SK-N-SH (cell line): ENCODE results near the gene NUP58. TPM values are rescaled to one million over a fixed set of nuclear protein-coding genes. Genes with fewer than 3 reads are reported as not detected.

Source experiments
- CTCF ChIA-PET: fragments of 300-600, 350-600 bp; formaldehyde crosslinking; extraction: SDS; loops from one replicate; lab custom pipeline; 2021; lab: Yijun Ruan, JAX
- POLR2A ChIA-PET: fragments of 350-600 bp; sonication (Branson Sonifier 250); formaldehyde crosslinking; extraction: SDS; loops from one replicate; lab custom pipeline; 2020; ENCODE audit warnings: antibody characterized with exemption, inconsistent platforms; lab: Yijun Ruan, JAX
- DNase-seq: peaks from one replicate; pipeline ENCODE4 v3.0.0; 2012
- H2AFZ ChIP-seq: fragments of 200-600 bp; sonication (generic); 2 replicates; pipeline ENCODE4 v1.8.1; 2016; ENCODE audit warnings: antibody characterized with exemption, mild to moderate bottlenecking, low read depth
- H3F3A ChIP-seq: fragments of 200-600 bp; sonication (generic); replicated peaks from 2 replicates; pipeline ENCODE3; 2016; ENCODE audit warnings: antibody characterized with exemption, mild to moderate bottlenecking; ENCODE audit not compliant: insufficient read depth
- H3K27ac ChIP-seq, 2 experiments: fragments of 200-500 bp in 1 of 2; fragments of 200-600 bp in 1 of 2; sonication (Bioruptor generic) in 1 of 2; sonication (generic), shearing (Covaris generic) in 1 of 2; 2 replicates each; pipeline versions ENCODE4 v1.5.1 to v1.6.1; 2014 to 2016; ENCODE audit warnings: low read depth in 2 of 2, inconsistent platforms in 1 of 2, low read length in 1 of 2, mild to moderate bottlenecking in 1 of 2, mixed read lengths in 1 of 2
- H3K27me3 ChIP-seq: fragments of 200-600 bp; sonication (generic), shearing (Covaris generic); 2 replicates; pipeline ENCODE4 v1.6.1; 2016; ENCODE audit warnings: mixed run types; ENCODE audit not compliant: insufficient read depth
- H3K36me3 ChIP-seq, 2 experiments: fragments of 200-500 bp in 1 of 2; fragments of 200-600 bp in 1 of 2; sonication (Bioruptor generic) in 1 of 2; sonication (generic) in 1 of 2; replicated peaks in 1 of 2; 2 replicates each; pipeline versions ENCODE3 to v1.5.1; 2014 to 2016; ENCODE audit warnings: low read length in 1 of 2, mild to moderate bottlenecking in 1 of 2; ENCODE audit not compliant: insufficient read depth in 2 of 2, control insufficient read depth in 1 of 2
- H3K4me1 ChIP-seq, 2 experiments: fragments of 200-500 bp in 1 of 2; fragments of 200-600 bp in 1 of 2; sonication (Bioruptor generic) in 1 of 2; sonication (generic), shearing (Covaris generic) in 1 of 2; 2 replicates each; pipeline versions ENCODE4 v1.5.1 to v1.6.1; 2014 to 2016; ENCODE audit warnings: low read depth in 1 of 2, low read length in 1 of 2, mixed run types in 1 of 2; ENCODE audit not compliant: insufficient read depth in 2 of 2, control insufficient read depth in 1 of 2
- H3K4me2 ChIP-seq: fragments of 200-600 bp; sonication (generic), shearing (Covaris generic); 2 replicates; pipeline ENCODE4 v1.6.1; 2017; ENCODE audit warnings: mixed run types
- H3K4me3 ChIP-seq, 2 experiments: fragments of 200-500 bp in 1 of 2; fragments of 200-600 bp in 1 of 2; sonication (Bioruptor generic) in 1 of 2; sonication (generic), shearing (Covaris generic) in 1 of 2; 2 replicates each; pipeline versions ENCODE4 v1.5.1 to v1.8.1; 2014 to 2016; ENCODE audit warnings: low read depth in 2 of 2, inconsistent platforms in 1 of 2, low read length in 1 of 2, mild to moderate bottlenecking in 1 of 2, mixed read lengths in 1 of 2, moderate library complexity in 1 of 2
- H3K79me2 ChIP-seq: fragments of 200-600 bp; sonication (generic); 2 replicates; pipeline ENCODE4 v1.8.1; 2017; ENCODE audit warnings: mild to moderate bottlenecking; ENCODE audit not compliant: insufficient read depth
- H3K9ac ChIP-seq: fragments of 200-600 bp; sonication (generic); 2 replicates; pipeline ENCODE4 v1.6.1; 2017; ENCODE audit warnings: mixed run types
- H3K9me2 ChIP-seq: fragments of 200-600 bp; sonication (generic); 2 replicates; pipeline ENCODE4 v1.6.1; 2017; ENCODE audit warnings: mixed run types
- H3K9me3 ChIP-seq: fragments of 200-600 bp; sonication (generic); 2 replicates; pipeline ENCODE4 v1.6.1; 2017; ENCODE audit warnings: mixed run types, mild to moderate bottlenecking, moderate library complexity
- H4K20me1 ChIP-seq: fragments of 200-600 bp; sonication (generic); 2 replicates; pipeline ENCODE4 v1.6.1; 2017; ENCODE audit warnings: mild to moderate bottlenecking, mixed run types; ENCODE audit not compliant: insufficient read depth
- FOXJ3 ChIP-seq: sonication (generic); formaldehyde crosslinking; IDR thresholded peaks from 2 replicates; pipeline ENCODE4 v1.5.1; 2020; ENCODE audit warnings: mild to moderate bottlenecking, missing genetic modification reagents
- FOXM1 ChIP-seq: IDR thresholded peaks from 2 replicates; pipeline ENCODE4 v1.4.0; 2012; ENCODE audit warnings: low read depth, mild to moderate bottlenecking
- JUND ChIP-seq: IDR thresholded peaks from 2 replicates; pipeline ENCODE4 v1.4.0; 2012
- MEF2A ChIP-seq: IDR thresholded peaks from 2 replicates; pipeline ENCODE4 v1.4.0; 2012; ENCODE audit warnings: low read depth, borderline replicate concordance
- NRF1 ChIP-seq: IDR thresholded peaks from 2 replicates; pipeline ENCODE4 v1.6.1; 2012; ENCODE audit warnings: low read depth, mild to moderate bottlenecking, low read length
- RCOR1 ChIP-seq: fragments of 150-350 bp; IDR thresholded peaks from 2 replicates; pipeline ENCODE4 v1.6.1; 2017; ENCODE audit warnings: antibody characterized with exemption, low read length
- RFX5 ChIP-seq: IDR thresholded peaks from 2 replicates; pipeline ENCODE4 v1.6.1; 2012; ENCODE audit warnings: mild to moderate bottlenecking, improper control_type of control experiment, low read length
- TEAD4 ChIP-seq: IDR thresholded peaks from 2 replicates; pipeline ENCODE4 v1.4.0; 2012; ENCODE audit warnings: mild to moderate bottlenecking, borderline replicate concordance; ENCODE audit not compliant: insufficient read depth
- YY1 ChIP-seq: IDR thresholded peaks from 2 replicates; pipeline ENCODE4 v1.4.0; 2012; ENCODE audit warnings: low read depth, mild to moderate bottlenecking
- WGBS: methylation state at CpG from one replicate; pipeline ENCODE4 v1.1.6; 2017; ENCODE audit warnings: low lambda C conversion rate; 5-methylcytosine and 5-hydroxymethylcytosine counted together
- polyA plus RNA-seq, 3 experiments: library from polyadenylated mRNA; depleted of rRNA; stranded (reverse); fragments of >200 nt; gene quantifications; 2 replicates each; pipeline ENCODE4 v1.2.3, GENCODE V29; 2012
- TF ChIP-seq, protein P1 (sequence below): IDR thresholded peaks from 2 replicates; pipeline ENCODE4 v1.4.0; 2012; ENCODE audit warnings: low read depth, borderline replicate concordance
- TF ChIP-seq, protein P2 (sequence below): IDR thresholded peaks from 2 replicates; pipeline ENCODE4; 2012
- TF ChIP-seq, protein P3 (sequence below): IDR thresholded peaks from 2 replicates; pipeline ENCODE4 v1.6.1; 2012; ENCODE audit warnings: mild to moderate bottlenecking, low read depth, low read length, moderate library complexity
- TF ChIP-seq, protein P4 (sequence below): IDR thresholded peaks from 2 replicates; pipeline ENCODE4 v1.4.0; 2012; ENCODE audit warnings: low read depth
- TF ChIP-seq, protein P5 (sequence below): fragments of 150-350 bp; IDR thresholded peaks from 2 replicates; pipeline ENCODE4 v1.6.1; 2017; ENCODE audit warnings: antibody characterized with exemption, low read length, low read depth, borderline replicate concordance
- TF ChIP-seq, protein P6 (sequence below): fragments of 150-350 bp; IDR thresholded peaks from 2 replicates; pipeline ENCODE4 v1.6.1; 2016; ENCODE audit warnings: mild to moderate bottlenecking, low read depth, low read length

NUP58 gene
- polyA plus RNA-seq, 1 of the 3 experiments (the other 2 are of a cell fraction): 18.1 TPM

DNA sequence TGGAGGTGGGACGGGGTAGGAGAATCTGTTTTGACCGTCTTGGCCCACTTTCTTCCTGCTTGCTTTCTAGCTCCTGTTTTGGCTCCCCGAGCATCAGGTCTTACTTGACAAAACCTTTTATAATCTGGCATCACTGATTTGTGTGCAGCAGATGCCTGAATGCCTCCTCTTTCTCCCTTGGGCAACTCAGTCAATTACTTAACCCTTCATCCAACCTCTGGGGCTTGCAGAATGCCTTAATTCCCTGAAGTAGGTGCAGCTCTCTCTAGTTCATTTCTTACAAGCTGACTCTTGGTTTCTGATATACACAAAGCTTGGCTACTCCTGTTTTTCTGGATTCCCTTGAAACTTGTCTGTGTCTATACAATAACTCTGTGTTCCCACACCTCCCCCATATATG is 5.7 kb upstream of the NUP58 start:
- Histone ChIP-seq H4K20me1 (no peaks in the 10 kb centered on the region), H3F3A (no peaks in the 10 kb centered on the region), H2AFZ (no peak overlapping the region), H3K79me2 (no peaks in the 10 kb centered on the region), H3K4me1 (peaks cover 0 to under 1% of the 10 kb centered on the region in 2 experiments; a peak in 1 of 4 replicates), H3K27me3 (no peaks in the 10 kb centered on the region), H3K36me3 (no peaks in the 10 kb centered on the region), H3K9ac (no peak overlapping the region), H3K9me3 (no peaks in the 10 kb centered on the region), H3K9me2 (no peaks in the 10 kb centered on the region), H3K27ac (no peak overlapping the region), H3K4me2 (no peak overlapping the region), H3K4me3 (no peak overlapping the region)
- TF ChIP-seq, protein P1, sequence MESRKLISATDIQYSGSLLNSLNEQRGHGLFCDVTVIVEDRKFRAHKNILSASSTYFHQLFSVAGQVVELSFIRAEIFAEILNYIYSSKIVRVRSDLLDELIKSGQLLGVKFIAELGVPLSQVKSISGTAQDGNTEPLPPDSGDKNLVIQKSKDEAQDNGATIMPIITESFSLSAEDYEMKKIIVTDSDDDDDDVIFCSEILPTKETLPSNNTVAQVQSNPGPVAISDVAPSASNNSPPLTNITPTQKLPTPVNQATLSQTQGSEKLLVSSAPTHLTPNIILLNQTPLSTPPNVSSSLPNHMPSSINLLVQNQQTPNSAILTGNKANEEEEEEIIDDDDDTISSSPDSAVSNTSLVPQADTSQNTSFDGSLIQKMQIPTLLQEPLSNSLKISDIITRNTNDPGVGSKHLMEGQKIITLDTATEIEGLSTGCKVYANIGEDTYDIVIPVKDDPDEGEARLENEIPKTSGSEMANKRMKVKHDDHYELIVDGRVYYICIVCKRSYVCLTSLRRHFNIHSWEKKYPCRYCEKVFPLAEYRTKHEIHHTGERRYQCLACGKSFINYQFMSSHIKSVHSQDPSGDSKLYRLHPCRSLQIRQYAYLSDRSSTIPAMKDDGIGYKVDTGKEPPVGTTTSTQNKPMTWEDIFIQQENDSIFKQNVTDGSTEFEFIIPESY: no peak
- TF ChIP-seq JUND: no peak
- TF ChIP-seq FOXM1: no peak
- TF ChIP-seq TEAD4: no peak
- TF ChIP-seq, protein P2, sequence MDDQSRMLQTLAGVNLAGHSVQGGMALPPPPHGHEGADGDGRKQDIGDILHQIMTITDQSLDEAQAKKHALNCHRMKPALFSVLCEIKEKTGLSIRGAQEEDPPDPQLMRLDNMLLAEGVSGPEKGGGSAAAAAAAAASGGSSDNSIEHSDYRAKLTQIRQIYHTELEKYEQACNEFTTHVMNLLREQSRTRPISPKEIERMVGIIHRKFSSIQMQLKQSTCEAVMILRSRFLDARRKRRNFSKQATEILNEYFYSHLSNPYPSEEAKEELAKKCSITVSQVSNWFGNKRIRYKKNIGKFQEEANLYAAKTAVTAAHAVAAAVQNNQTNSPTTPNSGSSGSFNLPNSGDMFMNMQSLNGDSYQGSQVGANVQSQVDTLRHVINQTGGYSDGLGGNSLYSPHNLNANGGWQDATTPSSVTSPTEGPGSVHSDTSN: no peak
- no peak for TF ChIP-seq RFX5
- TF ChIP-seq, protein P3, sequence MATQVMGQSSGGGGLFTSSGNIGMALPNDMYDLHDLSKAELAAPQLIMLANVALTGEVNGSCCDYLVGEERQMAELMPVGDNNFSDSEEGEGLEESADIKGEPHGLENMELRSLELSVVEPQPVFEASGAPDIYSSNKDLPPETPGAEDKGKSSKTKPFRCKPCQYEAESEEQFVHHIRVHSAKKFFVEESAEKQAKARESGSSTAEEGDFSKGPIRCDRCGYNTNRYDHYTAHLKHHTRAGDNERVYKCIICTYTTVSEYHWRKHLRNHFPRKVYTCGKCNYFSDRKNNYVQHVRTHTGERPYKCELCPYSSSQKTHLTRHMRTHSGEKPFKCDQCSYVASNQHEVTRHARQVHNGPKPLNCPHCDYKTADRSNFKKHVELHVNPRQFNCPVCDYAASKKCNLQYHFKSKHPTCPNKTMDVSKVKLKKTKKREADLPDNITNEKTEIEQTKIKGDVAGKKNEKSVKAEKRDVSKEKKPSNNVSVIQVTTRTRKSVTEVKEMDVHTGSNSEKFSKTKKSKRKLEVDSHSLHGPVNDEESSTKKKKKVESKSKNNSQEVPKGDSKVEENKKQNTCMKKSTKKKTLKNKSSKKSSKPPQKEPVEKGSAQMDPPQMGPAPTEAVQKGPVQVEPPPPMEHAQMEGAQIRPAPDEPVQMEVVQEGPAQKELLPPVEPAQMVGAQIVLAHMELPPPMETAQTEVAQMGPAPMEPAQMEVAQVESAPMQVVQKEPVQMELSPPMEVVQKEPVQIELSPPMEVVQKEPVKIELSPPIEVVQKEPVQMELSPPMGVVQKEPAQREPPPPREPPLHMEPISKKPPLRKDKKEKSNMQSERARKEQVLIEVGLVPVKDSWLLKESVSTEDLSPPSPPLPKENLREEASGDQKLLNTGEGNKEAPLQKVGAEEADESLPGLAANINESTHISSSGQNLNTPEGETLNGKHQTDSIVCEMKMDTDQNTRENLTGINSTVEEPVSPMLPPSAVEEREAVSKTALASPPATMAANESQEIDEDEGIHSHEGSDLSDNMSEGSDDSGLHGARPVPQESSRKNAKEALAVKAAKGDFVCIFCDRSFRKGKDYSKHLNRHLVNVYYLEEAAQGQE: no peak
- TF ChIP-seq RCOR1: no peak
- TF ChIP-seq, protein P4, sequence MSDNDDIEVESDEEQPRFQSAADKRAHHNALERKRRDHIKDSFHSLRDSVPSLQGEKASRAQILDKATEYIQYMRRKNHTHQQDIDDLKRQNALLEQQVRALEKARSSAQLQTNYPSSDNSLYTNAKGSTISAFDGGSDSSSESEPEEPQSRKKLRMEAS: no peak
- no peak for TF ChIP-seq FOXJ3 (CRISPR knock-in tag)
- no peak for TF ChIP-seq MEF2A
- TF ChIP-seq, protein P5, sequence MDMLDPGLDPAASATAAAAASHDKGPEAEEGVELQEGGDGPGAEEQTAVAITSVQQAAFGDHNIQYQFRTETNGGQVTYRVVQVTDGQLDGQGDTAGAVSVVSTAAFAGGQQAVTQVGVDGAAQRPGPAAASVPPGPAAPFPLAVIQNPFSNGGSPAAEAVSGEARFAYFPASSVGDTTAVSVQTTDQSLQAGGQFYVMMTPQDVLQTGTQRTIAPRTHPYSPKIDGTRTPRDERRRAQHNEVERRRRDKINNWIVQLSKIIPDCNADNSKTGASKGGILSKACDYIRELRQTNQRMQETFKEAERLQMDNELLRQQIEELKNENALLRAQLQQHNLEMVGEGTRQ: no peak
- TF ChIP-seq, protein P6, sequence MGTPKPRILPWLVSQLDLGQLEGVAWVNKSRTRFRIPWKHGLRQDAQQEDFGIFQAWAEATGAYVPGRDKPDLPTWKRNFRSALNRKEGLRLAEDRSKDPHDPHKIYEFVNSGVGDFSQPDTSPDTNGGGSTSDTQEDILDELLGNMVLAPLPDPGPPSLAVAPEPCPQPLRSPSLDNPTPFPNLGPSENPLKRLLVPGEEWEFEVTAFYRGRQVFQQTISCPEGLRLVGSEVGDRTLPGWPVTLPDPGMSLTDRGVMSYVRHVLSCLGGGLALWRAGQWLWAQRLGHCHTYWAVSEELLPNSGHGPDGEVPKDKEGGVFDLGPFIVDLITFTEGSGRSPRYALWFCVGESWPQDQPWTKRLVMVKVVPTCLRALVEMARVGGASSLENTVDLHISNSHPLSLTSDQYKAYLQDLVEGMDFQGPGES: no peak
- TF ChIP-seq NRF1: no peak
- TF ChIP-seq YY1: no peak
- DNase-seq: no peak
- 24% methylated on average over 3 of the region's 3 CpGs for WGBS
- POLR2A ChIA-PET: no interaction called here
- CTCF ChIA-PET: no interaction called here
